ENCODE data around the gene PROSER2.

PROSER2 gene

GRCh38 chr10:11910102-11910501 lies 86.9 kb downstream of the PROSER2 start:
- DNase-seq = no peak

DNA sequence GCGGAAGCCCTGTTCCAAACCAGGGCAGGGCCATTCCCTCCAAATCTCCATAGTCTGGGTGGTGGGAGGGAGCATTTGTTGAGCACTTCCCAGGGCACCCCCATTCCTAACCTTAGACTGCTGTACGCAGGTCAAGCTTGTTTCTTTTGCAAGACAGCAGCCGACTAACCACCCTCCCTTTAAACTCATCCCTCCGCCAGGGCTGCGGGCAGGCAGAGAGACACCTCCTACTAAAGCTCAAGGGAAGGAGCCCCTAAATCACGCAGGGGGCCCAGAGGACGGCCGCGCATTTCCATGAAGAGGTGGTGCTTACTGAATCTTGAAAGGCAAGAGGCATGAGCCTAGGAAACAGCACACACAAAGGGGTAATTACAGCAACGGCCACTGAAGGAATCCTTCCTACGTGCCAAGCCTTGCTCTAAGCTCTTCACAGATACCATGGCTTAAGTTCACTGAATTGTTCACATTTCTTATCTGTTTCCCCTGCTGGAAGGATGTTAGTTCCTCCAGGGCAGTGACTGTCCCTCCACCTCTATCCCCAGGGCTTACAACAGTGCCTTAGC lies 90.0 kb downstream of the PROSER2 start:
- no peak for DNase-seq

DNA sequence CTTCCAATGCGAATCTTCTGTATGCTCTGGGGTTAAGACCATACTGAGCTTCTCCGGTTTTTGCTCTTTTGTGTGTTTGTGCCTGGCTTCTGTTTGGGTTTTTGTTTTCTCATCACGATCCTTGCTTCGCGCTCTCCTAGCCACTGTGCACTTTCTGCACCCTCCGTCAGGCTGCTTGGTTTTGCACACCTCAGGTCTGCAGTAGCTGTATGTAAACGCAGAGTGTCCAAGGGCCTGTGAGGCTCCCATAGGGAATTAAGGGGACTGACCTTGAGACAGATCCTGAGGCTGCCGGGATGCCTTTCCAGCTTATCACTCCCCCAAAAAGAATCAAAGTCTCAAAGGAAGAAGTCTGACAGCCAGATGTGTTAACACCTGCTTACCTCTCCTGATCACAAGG lies 95.2 kb downstream of the PROSER2 start:
- DNase-seq = no peak

- DNase-seq = no peak
Observed at GRCh38 chr10:11919271-11919670, 96.1 kb downstream of the PROSER2 start.
